A549 (cell line): ENCODE results near the gene GABPB1.

Source experiments
- CTCF ChIP-seq: fragments of >200 bp; sonication (Bioruptor Twin); formaldehyde crosslinking; IDR thresholded peaks from 3 replicates; pipeline ENCODE4 v1.5.1; 2016
- EP300 ChIP-seq, 2 experiments: fragments of >200 bp; sonication (Bioruptor Twin); formaldehyde crosslinking; IDR thresholded peaks; 2 replicates in 1 of 2; 3 replicates in 1 of 2; pipeline ENCODE4 v1.6.1; 2016 to 2017
- POLR2A ChIP-seq: IDR thresholded peaks from 2 replicates; pipeline ENCODE4 v1.6.1; 2012; ENCODE audit warnings: mild to moderate bottlenecking, low read length
- RFX5 ChIP-seq: fragments of 450-650 bp; IDR thresholded peaks from 2 replicates; pipeline ENCODE4 v1.7.1; 2014; ENCODE audit warnings: antibody characterized with exemption, mild to moderate bottlenecking, moderate library complexity
- RNF2 ChIP-seq: fragments of 200-600 bp; sonication (generic); IDR thresholded peaks from 2 replicates; pipeline ENCODE4 v1.6.1; 2016; ENCODE audit warnings: low read depth, mild to moderate bottlenecking, antibody characterized with exemption, moderate library complexity, borderline replicate concordance
- SREBF2 ChIP-seq: fragments of 450-650 bp; IDR thresholded peaks from 2 replicates; pipeline ENCODE4 v1.6.1; 2014; ENCODE audit warnings: mild to moderate bottlenecking, moderate library complexity

- TF ChIP-seq RNF2 (no peak), RFX5 (no peak), CTCF (no peak), EP300 (IDR thresholded peaks at IDR 0.05) (no peak), SREBF2 (no peak), POLR2A (no peak)
Observed at GRCh38 chr15:50229336-50229735, 125.7 kb downstream of the GABPB1 start.
